C4-2B (cell line): ENCODE data around the gene SPNS1.
A peak's percentile ranks its signal among the peaks of the same experiment; 100 is the strongest.

Experiments used
- ZFX ChIP-seq: fragments of 450-650 bp; IDR thresholded peaks from 2 replicates; pipeline ENCODE4 v1.6.1; 2017
- TF ChIP-seq, protein P1 (sequence below): fragments of 450-650 bp; conservative IDR thresholded peaks from 2 replicates; pipeline ENCODE4 v1.5.1; 2017; ENCODE audit warnings: mild to moderate bottlenecking

DNA sequence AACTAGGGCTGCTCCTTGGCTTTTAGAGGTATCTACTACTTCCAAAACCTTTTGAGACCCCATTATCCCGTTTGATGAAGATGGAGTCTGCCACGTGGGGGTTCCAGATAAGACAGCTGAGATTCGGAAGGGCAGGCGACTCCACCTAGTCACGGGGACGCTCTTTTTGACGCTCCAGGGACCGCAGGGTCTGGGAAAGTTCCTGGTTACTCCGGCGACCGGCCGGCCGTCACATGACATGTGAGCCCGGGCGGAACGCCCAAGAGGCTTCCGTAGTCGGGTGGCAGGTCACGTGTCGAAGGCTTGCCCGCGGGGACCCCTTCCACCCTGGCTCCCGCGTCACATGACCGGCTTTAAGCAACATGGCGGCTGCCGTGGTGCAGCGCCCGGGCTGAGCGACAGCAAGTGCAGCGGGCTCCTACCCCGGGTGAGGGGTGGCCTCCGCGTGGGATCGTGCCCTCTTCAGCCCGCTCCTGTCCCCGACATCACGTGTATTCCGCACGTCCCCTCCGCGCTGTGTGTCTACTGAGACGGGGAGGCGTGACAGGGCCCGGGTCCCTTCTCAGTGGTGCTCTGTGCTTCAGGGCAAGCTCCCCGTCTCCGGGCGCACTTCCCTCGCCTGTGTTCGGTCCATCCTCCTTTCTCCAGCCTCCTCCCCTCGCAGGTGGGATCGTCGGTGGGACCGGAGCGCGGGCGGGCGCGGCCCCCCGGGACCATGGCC is at the start of gene SPNS1:
- TF ChIP-seq, protein P1, sequence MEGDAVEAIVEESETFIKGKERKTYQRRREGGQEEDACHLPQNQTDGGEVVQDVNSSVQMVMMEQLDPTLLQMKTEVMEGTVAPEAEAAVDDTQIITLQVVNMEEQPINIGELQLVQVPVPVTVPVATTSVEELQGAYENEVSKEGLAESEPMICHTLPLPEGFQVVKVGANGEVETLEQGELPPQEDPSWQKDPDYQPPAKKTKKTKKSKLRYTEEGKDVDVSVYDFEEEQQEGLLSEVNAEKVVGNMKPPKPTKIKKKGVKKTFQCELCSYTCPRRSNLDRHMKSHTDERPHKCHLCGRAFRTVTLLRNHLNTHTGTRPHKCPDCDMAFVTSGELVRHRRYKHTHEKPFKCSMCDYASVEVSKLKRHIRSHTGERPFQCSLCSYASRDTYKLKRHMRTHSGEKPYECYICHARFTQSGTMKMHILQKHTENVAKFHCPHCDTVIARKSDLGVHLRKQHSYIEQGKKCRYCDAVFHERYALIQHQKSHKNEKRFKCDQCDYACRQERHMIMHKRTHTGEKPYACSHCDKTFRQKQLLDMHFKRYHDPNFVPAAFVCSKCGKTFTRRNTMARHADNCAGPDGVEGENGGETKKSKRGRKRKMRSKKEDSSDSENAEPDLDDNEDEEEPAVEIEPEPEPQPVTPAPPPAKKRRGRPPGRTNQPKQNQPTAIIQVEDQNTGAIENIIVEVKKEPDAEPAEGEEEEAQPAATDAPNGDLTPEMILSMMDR, result no peak
- TF ChIP-seq ZFX, result peak; percentile 69; the same call in 1 of the 2 replicates
